ENCODE data around the gene DLG2.
A peak's percentile ranks its signal among the peaks of the same experiment; 100 is the strongest.
"Not testable (repeated sequence)": the region's sequence is repeated elsewhere in the genome, so short reads cannot be mapped to it uniquely, and the experiment has no call there.

The DLG2 gene

GRCh38 chr11:84819128-84819527 lies 808.0 kb downstream of the DLG2 start:
- DNase-seq, result no peak

DNA sequence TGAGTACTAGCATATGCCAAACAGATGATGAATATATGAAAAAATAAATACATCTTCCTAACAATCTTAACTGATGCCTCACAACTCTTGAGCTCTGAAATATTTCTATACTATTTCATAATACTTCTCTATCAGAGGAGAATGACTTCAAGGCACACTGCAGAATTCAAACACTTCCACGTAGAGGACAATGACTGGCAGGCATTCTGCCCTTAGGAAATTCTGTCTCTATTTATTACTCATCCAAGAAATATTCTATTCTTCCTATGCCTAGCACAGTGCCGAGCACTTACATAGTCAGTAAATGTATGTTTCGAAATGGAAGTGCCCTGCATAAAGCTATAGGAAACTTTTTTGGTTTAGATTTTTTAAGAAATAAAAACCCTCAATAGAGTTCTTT lies 809.1 kb downstream of the DLG2 start:
- no peak for DNase-seq

GRCh38 chr11:84812471-84812969 lies 814.6 kb downstream of the DLG2 start:
- no peak for DNase-seq

DNA sequence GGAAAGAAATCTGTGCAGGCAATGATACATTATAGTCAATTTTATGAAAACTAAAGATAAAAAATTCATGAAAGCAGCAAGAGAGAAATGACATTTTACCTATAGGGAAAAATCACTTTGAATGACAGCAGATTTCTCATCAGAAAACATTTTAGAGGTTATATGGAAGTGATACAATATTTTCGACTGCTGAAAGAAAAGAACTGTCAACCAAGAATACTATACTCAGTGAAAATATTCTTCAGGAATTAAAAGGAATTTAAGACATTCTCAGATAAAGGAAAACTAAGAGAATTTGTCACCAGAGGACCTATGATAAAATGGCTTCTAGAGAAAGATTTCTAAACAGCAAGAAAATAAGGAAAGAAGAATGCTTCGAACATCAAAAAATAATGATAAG lies 820.8 kb downstream of the DLG2 start:
- no peak for DNase-seq

GRCh38 chr11:84804041-84804440 lies 823.1 kb downstream of the DLG2 start:
- DNase-seq, result no peak

- DNase-seq, result no peak
These were observed 826.3 kb downstream of the DLG2 start for GRCh38 chr11:84800755-84801346.

DNA sequence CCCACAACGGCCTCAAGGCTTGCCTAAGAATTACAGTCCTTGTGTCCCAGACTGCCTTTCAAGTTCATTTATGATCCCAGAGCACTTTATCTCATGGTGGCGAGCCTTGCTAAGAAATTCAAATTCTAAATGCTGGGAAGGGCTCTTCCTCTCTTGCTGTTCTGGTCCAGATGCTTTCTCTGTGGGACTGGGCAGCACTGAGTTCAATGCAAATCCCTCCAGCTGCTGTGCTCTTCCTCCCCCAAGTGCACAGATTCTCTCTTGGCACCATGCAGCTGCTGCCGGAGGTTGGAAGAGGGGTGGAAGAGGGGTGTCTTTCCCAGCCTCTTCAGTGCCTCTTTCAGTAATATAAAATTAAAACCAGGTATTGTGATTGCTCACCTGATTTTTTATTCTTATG lies 828.0 kb downstream of the DLG2 start:
- no peak for DNase-seq

GRCh38 chr11:84795698-84796097 lies 831.4 kb downstream of the DLG2 start:
- no peak for DNase-seq

GRCh38 chr11:84794663-84795443 lies 832.3 kb downstream of the DLG2 start:
- no peak for DNase-seq

- no peak for DNase-seq
These were observed 833.8 kb downstream of the DLG2 start for GRCh38 chr11:84793318-84793717.

DNA sequence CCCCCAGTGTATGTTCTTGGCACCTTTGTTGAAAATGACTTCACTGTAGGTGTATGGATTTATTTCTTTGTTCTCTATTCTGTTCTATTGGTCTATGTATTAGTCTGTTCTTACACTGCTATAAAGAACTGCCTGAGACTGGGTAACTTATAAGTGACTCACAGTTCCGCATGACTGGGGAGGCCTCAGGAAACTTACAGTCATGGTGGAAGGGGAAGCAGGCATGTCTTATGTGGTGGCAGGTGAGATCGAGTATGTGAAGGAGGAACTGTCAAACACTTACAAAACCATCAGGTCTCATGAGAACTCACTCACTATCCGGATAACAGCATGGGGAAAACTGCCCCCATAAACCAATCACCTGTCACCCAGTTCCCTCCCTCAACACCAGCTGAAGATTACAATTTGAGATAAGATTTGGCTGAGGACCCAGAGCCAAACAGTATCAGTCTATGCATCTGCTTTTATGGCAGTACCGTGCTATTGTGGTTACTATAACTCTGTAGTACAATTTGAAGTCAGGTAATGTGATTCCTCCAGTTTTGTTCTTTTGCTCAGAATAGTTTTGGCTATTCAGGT lies 836.2 kb downstream of the DLG2 start:
- no peak for DNase-seq

DNA sequence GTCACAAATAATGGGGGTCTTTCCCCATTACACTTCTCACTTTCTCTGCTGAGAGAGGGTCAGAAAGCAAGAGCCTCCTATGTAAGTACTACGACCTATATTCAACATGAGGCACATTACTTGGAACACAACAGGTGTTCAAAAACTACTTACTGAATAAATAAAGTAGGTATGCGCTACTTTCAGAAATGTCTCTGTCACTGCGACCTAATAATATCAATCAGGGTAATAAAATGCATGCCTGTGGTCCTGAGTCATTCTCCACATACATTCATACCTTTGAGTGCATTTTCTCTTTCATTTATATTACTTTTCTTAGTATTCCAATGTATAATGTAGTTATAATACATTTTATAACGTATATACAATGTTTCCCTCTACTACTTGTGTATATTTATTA lies 838.9 kb downstream of the DLG2 start:
- no peak for DNase-seq

GRCh38 chr11:84784158-84784557 lies 843.0 kb downstream of the DLG2 start:
- DNase-seq, result not testable (repeated sequence)

GRCh38 chr11:84780689-84781293 lies 846.4 kb downstream of the DLG2 start:
- DNase-seq, result no peak

DNA sequence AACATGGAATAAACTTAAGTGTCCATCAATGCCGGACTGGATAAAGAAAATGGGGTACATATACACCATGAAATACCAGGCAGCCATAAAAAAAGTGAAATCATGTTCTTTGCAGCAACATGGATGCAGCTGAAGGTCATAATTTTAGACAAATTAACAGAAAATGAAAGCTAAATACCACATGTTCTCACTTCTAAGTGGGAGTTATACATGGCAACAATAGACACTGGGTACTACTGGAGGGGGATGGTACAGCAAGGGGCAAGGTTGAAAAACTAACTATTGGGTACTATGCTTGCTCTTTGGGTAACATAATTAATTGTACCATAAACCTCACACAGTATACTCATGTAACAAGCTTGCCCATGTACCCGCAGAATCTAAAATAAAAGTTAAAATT lies 851.6 kb downstream of the DLG2 start:
- DNase-seq, result no peak

- no peak for DNase-seq
These were observed 863.2 kb downstream of the DLG2 start for GRCh38 chr11:84763931-84764330.

DNA sequence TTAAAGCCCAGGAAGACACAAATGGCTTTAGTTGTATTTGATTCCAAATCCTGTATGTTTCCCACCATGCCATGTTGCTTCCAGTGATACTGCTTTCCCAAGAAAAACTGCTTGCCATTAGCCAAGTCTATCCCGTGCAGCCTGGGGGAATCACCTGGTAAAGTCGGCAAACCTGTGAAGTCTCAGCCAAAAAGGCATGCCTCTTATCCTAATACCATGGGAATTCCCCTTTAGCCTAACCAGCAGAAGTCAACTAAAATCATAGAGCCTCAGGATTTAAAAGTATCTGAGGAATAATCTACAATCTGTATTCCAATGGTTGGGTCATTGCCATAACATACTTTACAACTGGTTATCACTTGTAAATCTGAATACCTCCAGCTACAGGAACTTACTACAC lies 869.4 kb downstream of the DLG2 start:
- DNase-seq, result no peak

DNA sequence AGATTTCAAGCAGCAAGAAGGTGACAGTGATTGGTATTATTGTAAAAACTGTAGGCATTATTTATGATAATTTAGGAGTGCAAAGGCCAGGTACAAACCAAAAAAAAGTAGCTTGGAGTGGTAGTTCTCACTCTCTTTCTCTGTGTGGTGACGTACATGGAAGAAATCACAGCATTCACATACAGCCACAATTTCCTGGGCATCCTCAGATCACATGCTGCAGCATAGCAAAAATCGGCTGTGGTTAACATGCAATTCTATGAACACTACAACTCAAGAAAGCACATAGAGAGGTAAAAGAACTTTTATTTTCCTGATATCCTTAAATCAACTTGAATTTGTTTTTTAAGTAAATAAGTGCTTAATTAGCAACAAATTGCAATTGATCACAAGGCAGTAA lies 875.8 kb downstream of the DLG2 start:
- DNase-seq, result no peak

- DNase-seq, result no peak
These were observed 879.3 kb downstream of the DLG2 start for GRCh38 chr11:84747871-84748270.

DNA sequence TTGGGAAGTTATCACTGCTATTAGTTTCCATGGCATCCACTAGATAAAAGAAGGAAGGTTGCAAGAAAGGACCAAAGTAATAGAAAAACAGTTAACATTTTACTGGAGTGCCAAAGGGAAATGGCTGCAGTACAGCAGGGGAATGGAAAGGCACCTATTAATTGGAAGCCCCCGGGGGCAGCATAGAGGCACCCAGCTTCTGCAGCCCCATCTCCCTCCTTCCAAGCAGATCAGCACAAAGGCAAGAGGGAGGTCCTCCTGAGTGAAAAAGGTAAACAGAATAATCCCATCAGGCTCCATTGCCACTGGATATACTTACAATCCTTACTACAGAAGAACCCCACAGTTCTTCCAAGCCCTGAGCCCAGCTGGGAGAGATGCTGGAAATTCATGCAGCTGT lies 887.1 kb downstream of the DLG2 start:
- DNase-seq, result no peak

GRCh38 chr11:84724256-84724655 lies 902.9 kb downstream of the DLG2 start:
- no peak for DNase-seq

DNA sequence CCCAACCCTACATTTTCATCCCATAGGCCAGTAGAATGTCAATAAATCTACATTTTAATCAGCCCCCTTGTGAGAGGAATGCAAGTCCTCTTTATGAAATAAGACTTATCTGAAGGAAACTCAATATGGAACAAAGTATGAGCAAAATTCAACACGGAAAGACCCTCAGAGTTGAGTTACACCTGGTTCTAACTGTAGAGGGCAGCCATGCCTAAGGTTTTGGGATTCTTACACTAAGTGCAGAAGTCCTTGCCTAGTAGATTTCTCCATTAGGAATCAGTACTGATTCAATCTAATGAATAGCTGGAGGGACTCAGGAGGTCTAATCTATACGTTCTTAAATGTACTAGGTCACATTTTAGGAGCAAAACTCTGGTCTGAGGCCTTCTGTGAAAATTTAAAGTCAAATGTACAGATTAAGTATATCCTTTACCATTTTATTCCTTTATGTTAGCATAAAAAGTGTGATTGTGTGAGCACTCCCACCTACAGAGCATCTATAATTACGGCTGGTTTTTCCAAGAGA lies 904.5 kb downstream of the DLG2 start:
- no peak for DNase-seq

- DNase-seq, result peak; percentile 2
These were observed 905.6 kb downstream of the DLG2 start for GRCh38 chr11:84721561-84721961.
